SK-N-SH treated with all-trans-retinoic acid at 6 μM for 48 hours (cell line): ENCODE data around the gene CCDC57.

Source experiments
- BACH2 ChIP-seq: fragments of 250-450 bp; sonication (Bioruptor Pico); IDR thresholded peaks from 2 replicates; pipeline ENCODE4 v1.9.0; 2021; ENCODE audit warnings: mild to moderate bottlenecking, borderline replicate concordance
- CSDC2 ChIP-seq: fragments of 250-450 bp; sonication (Bioruptor Pico); IDR thresholded peaks from 2 replicates; pipeline ENCODE4 v1.5.0; 2020; ENCODE audit warnings: mild to moderate bottlenecking, moderate library complexity
- ISL1 ChIP-seq: fragments of 250-450 bp; sonication (Bioruptor Pico); IDR thresholded peaks from 2 replicates; pipeline ENCODE4 v2.1.2; 2022; ENCODE audit warnings: mild to moderate bottlenecking, moderate library complexity
- PPARA ChIP-seq: fragments of 250-450 bp; sonication (Bioruptor Pico); IDR thresholded peaks from 2 replicates; pipeline ENCODE4 v1.5.0; 2020; ENCODE audit warnings: mild to moderate bottlenecking, borderline replicate concordance
- RARB ChIP-seq: fragments of 250-450 bp; sonication (Bioruptor Pico); IDR thresholded peaks from 2 replicates; pipeline ENCODE4 v1.8.0; 2021; ENCODE audit warnings: mild to moderate bottlenecking, moderate library complexity
- TOX ChIP-seq: fragments of 250-450 bp; sonication (Bioruptor Pico); IDR thresholded peaks from 2 replicates; pipeline ENCODE4 v1.8.0; 2021; ENCODE audit warnings: mild to moderate bottlenecking, moderate library complexity, borderline replicate concordance
- ZFP30 ChIP-seq: fragments of 450-650 bp; formaldehyde crosslinking; IDR thresholded peaks from 2 replicates; pipeline ENCODE4 v1.5.0; 2022; ENCODE audit warnings: mild to moderate bottlenecking, moderate library complexity
- ZNF565 ChIP-seq: fragments of 450-650 bp; formaldehyde crosslinking; conservative IDR thresholded peaks from 2 replicates; pipeline ENCODE4 v1.5.0; 2020; ENCODE audit warnings: low read depth, mild to moderate bottlenecking, moderate library complexity
- TF ChIP-seq, protein P1 (sequence below): fragments of 250-450 bp; sonication (Bioruptor Pico); IDR thresholded peaks from 2 replicates; pipeline ENCODE4 v1.5.0; 2020; ENCODE audit warnings: mild to moderate bottlenecking, moderate library complexity
- TF ChIP-seq, protein P2 (sequence below): fragments of 250-450 bp; sonication (Bioruptor Pico); IDR thresholded peaks from 2 replicates; pipeline ENCODE4 v1.8.0; 2020; ENCODE audit warnings: mild to moderate bottlenecking, moderate library complexity, borderline replicate concordance
- TF ChIP-seq, protein P3 (sequence below): fragments of 250-450 bp; sonication (Bioruptor Pico); IDR thresholded peaks from 2 replicates; pipeline ENCODE4 v1.8.0; 2021; ENCODE audit warnings: low read depth, mild to moderate bottlenecking, moderate library complexity, borderline replicate concordance

DNA sequence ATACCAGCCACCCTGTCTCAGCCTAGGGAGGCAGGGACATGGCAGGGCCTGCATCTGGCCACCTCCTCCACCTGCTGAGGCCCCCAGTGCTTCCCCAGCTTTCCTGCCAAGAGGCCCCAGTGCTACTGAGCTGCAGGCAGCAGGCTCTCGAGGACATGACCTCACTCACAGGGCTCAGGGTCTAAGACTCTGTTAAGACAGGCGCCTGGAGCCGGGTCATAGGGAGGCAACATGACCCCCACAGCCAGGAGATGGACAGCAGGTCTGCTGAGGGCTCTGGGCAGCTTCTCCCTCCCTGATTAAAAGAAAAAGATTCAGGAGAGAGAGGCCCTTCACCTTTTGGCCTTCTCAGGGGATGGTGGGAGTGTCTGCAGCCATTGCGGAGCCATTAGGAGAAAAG, 91.4 kb downstream of the CCDC57 start:
- TF ChIP-seq, protein P1, sequence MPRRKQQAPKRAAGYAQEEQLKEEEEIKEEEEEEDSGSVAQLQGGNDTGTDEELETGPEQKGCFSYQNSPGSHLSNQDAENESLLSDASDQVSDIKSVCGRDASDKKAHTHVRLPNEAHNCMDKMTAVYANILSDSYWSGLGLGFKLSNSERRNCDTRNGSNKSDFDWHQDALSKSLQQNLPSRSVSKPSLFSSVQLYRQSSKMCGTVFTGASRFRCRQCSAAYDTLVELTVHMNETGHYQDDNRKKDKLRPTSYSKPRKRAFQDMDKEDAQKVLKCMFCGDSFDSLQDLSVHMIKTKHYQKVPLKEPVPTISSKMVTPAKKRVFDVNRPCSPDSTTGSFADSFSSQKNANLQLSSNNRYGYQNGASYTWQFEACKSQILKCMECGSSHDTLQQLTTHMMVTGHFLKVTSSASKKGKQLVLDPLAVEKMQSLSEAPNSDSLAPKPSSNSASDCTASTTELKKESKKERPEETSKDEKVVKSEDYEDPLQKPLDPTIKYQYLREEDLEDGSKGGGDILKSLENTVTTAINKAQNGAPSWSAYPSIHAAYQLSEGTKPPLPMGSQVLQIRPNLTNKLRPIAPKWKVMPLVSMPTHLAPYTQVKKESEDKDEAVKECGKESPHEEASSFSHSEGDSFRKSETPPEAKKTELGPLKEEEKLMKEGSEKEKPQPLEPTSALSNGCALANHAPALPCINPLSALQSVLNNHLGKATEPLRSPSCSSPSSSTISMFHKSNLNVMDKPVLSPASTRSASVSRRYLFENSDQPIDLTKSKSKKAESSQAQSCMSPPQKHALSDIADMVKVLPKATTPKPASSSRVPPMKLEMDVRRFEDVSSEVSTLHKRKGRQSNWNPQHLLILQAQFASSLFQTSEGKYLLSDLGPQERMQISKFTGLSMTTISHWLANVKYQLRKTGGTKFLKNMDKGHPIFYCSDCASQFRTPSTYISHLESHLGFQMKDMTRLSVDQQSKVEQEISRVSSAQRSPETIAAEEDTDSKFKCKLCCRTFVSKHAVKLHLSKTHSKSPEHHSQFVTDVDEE (CRISPR knock-in tag) = no peak
- TF ChIP-seq PPARA (no peak), ZNF565 (no peak), TOX (no peak), RARB (CRISPR knock-in tag) (no peak), ZFP30 (CRISPR knock-in tag) (no peak), BACH2 (CRISPR knock-in tag) (no peak), ISL1 (no peak), CSDC2 (CRISPR knock-in tag) (no peak)
- TF ChIP-seq, protein P2, sequence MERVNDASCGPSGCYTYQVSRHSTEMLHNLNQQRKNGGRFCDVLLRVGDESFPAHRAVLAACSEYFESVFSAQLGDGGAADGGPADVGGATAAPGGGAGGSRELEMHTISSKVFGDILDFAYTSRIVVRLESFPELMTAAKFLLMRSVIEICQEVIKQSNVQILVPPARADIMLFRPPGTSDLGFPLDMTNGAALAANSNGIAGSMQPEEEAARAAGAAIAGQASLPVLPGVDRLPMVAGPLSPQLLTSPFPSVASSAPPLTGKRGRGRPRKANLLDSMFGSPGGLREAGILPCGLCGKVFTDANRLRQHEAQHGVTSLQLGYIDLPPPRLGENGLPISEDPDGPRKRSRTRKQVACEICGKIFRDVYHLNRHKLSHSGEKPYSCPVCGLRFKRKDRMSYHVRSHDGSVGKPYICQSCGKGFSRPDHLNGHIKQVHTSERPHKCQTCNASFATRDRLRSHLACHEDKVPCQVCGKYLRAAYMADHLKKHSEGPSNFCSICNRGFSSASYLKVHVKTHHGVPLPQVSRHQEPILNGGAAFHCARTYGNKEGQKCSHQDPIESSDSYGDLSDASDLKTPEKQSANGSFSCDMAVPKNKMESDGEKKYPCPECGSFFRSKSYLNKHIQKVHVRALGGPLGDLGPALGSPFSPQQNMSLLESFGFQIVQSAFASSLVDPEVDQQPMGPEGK (CRISPR knock-in tag) = no peak
- TF ChIP-seq, protein P3, sequence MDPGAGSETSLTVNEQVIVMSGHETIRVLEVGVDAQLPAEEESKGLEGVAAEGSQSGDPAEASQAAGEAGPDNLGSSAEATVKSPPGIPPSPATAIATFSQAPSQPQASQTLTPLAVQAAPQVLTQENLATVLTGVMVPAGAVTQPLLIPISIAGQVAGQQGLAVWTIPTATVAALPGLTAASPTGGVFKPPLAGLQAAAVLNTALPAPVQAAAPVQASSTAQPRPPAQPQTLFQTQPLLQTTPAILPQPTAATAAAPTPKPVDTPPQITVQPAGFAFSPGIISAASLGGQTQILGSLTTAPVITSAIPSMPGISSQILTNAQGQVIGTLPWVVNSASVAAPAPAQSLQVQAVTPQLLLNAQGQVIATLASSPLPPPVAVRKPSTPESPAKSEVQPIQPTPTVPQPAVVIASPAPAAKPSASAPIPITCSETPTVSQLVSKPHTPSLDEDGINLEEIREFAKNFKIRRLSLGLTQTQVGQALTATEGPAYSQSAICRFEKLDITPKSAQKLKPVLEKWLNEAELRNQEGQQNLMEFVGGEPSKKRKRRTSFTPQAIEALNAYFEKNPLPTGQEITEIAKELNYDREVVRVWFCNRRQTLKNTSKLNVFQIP = no peak
